Measurements from ENCODE around the gene DOHH. TPM values are rescaled to one million over a fixed set of nuclear protein-coding genes. Genes with fewer than 3 reads are reported as not detected.

Gene DOHH
- total and polyA plus RNA-seq, 10 donors, result 6.6 to 16.8 (median 10.7) TPM

DNA sequence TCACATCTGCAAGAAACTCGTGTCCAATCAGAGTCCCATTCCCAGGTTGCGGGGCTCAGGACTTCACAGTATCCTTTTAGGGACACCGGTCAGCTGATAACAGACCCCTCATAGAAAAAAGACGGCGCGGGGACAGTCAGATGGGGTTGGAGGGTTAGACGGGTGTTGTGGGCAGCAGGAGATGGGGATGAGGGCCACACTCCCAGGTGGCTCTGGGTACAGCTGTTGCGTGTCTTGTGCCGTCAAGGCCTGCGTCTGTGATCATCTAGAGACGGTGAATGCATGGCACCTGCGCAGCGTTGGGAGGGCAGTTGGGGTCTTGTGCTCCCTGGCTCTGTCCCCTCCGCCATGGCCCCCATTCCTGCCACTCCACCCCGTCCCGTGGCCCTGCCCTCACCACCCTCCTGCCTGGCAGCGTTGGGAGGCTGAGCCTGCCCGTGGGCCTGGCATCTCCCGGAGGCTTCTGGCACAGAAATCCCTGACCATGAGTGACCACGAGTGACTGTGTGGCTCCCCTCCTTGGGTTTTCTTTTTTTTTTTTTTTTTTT is 24.5 kb upstream of the DOHH start:
- Histone ChIP-seq H3K27me3 (replicated peaks in 1 of 7) (no peaks in the 10 kb centered on the region), H3K27ac (no peak overlapping the region), H3K9me3 (no peaks in the 10 kb centered on the region), H3K4me3 (no peak overlapping the region), H3K36me3 (peaks cover 10 to 85% (median 61%) of the 10 kb centered on the region in 6 donors), H3K4me1 (peaks cover 0 to 11% (median 0%) of the 10 kb centered on the region in 6 donors)
- DNase-seq, result no peak
- 91 to 99% (median 95%) methylated on average over 20 of the region's 20 CpGs for WGBS, 5 donors
- intact Hi-C loops (cut with DNase I; ENCODE audit: low total_unique reads), result no loop called here
- TF ChIP-seq POLR2A (IDR thresholded peaks at IDR 0.05) (no peak), POLR2AphosphoS5 (IDR thresholded peaks at IDR 0.05) (peak in 1 of 3 donors; percentile 4)
- TF ChIP-seq, protein P1, sequence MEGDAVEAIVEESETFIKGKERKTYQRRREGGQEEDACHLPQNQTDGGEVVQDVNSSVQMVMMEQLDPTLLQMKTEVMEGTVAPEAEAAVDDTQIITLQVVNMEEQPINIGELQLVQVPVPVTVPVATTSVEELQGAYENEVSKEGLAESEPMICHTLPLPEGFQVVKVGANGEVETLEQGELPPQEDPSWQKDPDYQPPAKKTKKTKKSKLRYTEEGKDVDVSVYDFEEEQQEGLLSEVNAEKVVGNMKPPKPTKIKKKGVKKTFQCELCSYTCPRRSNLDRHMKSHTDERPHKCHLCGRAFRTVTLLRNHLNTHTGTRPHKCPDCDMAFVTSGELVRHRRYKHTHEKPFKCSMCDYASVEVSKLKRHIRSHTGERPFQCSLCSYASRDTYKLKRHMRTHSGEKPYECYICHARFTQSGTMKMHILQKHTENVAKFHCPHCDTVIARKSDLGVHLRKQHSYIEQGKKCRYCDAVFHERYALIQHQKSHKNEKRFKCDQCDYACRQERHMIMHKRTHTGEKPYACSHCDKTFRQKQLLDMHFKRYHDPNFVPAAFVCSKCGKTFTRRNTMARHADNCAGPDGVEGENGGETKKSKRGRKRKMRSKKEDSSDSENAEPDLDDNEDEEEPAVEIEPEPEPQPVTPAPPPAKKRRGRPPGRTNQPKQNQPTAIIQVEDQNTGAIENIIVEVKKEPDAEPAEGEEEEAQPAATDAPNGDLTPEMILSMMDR (IDR thresholded peaks at IDR 0.05 in 8 of 11, conservative IDR thresholded peaks at IDR 0.05 in 3 of 11), result no peak

DNA sequence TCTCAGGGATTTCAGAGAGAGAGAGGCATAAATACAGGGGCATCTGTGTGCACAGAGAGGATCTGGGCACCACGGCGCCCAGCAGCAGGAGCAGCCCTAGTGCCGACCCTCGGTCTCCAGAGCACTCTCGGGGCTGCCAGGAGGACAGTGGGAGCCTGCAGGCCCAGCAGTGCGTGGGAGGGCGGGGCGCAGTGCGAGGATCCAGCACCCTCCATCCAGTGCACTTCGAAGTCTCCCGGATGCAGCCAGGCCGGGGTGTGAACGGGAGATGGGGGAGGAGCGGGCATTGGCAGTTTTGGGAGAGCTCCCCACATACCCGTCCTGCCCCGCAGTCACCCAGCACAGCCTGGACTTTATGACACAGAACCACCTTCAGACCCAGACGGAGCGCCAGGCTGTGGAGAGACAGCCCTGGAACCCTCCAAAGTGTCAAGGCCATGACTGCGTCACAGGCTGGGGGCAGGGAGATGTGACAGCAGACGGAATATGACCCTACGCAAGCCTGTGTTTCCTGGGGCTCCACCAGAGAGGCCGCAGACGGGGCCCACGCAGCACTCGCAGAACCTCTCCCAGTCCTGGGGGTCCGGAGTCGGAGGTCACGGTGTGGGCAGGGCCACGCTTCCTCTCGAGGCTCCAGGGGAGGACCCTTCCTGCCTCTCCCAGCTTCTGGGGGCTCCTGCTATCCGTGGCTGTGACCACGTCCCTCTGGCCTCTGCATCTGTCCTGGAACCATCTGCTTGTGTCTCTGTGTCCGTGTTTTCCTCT is 23.8 kb upstream of the DOHH start:
- intact Hi-C loops (cut with DNase I; ENCODE audit: low total_unique reads), result no loop called here
- Histone ChIP-seq H3K27me3 (replicated peaks in 1 of 7) (no peaks in the 10 kb centered on the region), H3K27ac (no peak overlapping the region), H3K4me1 (peaks cover 0 to 18% (median 0%) of the 10 kb centered on the region in 6 donors), H3K36me3 (peaks cover 10 to 92% (median 64%) of the 10 kb centered on the region in 6 donors), H3K9me3 (no peaks in the 10 kb centered on the region), H3K4me3 (no peak overlapping the region)
- WGBS, 5 donors, result 90 to 93% (median 92%) methylated on average over 24 to 33 of the region's 33 CpGs
- TF ChIP-seq, protein P1 (IDR thresholded peaks at IDR 0.05 in 8 of 11, conservative IDR thresholded peaks at IDR 0.05 in 3 of 11), result no peak
- TF ChIP-seq POLR2AphosphoS5 (IDR thresholded peaks at IDR 0.05), result peak in 1 of 3 donors; percentile 21
- no peak for DNase-seq

DNA sequence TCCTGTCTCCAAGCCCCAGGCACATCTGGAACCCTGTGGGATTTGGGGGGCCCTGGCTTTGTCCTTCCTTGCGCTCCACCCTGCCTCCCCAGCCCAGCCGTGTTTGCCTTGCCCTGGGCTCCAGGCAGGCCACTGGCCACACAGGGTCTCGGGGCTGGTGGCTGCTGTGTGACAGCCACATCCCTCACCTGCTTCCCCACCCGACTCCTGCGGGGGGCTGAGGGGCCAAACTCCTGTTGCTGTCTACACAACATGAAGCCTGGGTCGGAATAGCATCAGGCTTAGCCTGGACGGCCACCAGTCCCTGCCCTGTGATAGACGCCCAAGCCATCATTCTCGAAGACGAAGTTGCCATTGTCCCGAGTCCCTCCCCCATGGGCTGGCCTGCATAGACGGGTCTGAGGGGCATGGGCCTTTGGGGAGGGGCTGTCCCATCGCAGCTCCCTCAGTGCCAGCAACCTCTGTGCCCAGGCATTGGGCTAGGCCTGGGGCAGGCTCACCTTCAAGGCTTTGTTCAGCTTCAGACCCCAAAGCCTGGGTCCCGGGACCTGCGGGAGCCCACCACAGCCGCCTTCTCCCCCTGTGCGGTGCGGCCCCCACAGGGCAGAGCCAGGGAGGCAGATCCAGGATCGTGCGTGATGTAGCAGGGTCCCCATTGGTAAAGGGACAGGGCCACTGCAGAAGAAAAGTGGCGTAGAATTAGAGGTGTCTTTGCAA is 23.0 kb upstream of the DOHH start:
- Histone ChIP-seq H3K9me3 (no peaks in the 10 kb centered on the region), H3K4me1 (peaks cover 0 to 25% (median 0%) of the 10 kb centered on the region in 6 donors), H3K27ac (no peak overlapping the region), H3K27me3 (replicated peaks in 1 of 7) (no peaks in the 10 kb centered on the region), H3K36me3 (peaks cover 10 to 100% (median 65%) of the 10 kb centered on the region in 6 donors), H3K4me3 (no peak overlapping the region)
- 87 to 96% (median 90%) methylated on average over 18 to 21 of the region's 21 CpGs for WGBS, 5 donors
- no peak for DNase-seq
- TF ChIP-seq POLR2A (IDR thresholded peaks at IDR 0.05) (no peak), POLR2AphosphoS5 (IDR thresholded peaks at IDR 0.05) (no peak)
- TF ChIP-seq, protein P1 (IDR thresholded peaks at IDR 0.05 in 8 of 11, conservative IDR thresholded peaks at IDR 0.05 in 3 of 11), result no peak
- intact Hi-C loops (cut with DNase I; ENCODE audit: low total_unique reads), result no loop called here
